Prostate gland (tissue), 2 donors: ENCODE measurements around the gene ZFP1. TPM values are rescaled to one million over a fixed set of nuclear protein-coding genes. Genes with fewer than 3 reads are reported as not detected.
A peak's percentile ranks its signal among the peaks of the same experiment; 100 is the strongest.

Experiments
- DNase-seq: peaks from one replicate; pipeline ENCODE4 v3.0.0-alpha.2; 2019; ENCODE audit warnings: low spot score
- H3K27ac ChIP-seq, 2 donors: fragments of 200-600 bp; sonication (generic); 2 replicates each; pipeline ENCODE4 v1.5.1; 2017 to 2019
- H3K27me3 ChIP-seq: fragments of 200-600 bp; sonication (generic); replicated peaks from 2 replicates; pipeline ENCODE4 v1.5.1; 2019; ENCODE audit not compliant: insufficient read depth
- H3K36me3 ChIP-seq, 2 donors: fragments of 200-600 bp; sonication (generic); 1 replicate in 1 of 2; 2 replicates in 1 of 2; pipeline versions ENCODE4 v1.5.1 to v1.8.1; 2017 to 2019
- H3K4me1 ChIP-seq: fragments of 200-600 bp; sonication (generic); replicated peaks from 2 replicates; pipeline ENCODE4 v1.5.1; 2019
- H3K4me3 ChIP-seq, 2 donors: fragments of 200-600 bp; sonication (generic); 2 replicates each; pipeline ENCODE4 v1.5.1; 2017 to 2019
- H3K9me3 ChIP-seq: fragments of 200-600 bp; sonication (generic); 2 replicates; pipeline ENCODE4 v1.5.1; 2017
- POLR2A ChIP-seq: fragments of 450-650 bp; IDR thresholded peaks from one replicate; pipeline ENCODE4 v1.6.1; 2016; ENCODE audit warnings: antibody characterized with exemption, mild to moderate bottlenecking
- POLR2AphosphoS5 ChIP-seq: sonication (generic); formaldehyde crosslinking; IDR thresholded peaks from one replicate; pipeline ENCODE4 v1.6.1; 2017; ENCODE audit warnings: antibody characterized with exemption
- WGBS: methylation state at CpG from one replicate; pipeline ENCODE4 v1.1.5; 2018; 5-methylcytosine and 5-hydroxymethylcytosine counted together
- intact Hi-C: fragments of 100-400 bp; cut with DNase I; formaldehyde crosslinking; loops from one replicate; pipeline ENCODE4 v1.14.2; 2022
- total RNA-seq, 2 donors: library from RNA; depleted of rRNA; stranded (reverse); fragments of >200 nt; gene quantifications; one replicate each; pipeline ENCODE4 v1.1.0, GENCODE V29; 2016
- TF ChIP-seq, protein P1 (sequence below), 4 experiments: fragments of 200-600 bp in 2 of 4; fragments of 450-650 bp in 2 of 4; sonication (generic) in 2 of 4; IDR thresholded peaks; 1 replicate in 3 of 4; 2 replicates in 1 of 4; pipeline ENCODE4 v1.5.1; 2016 to 2019; ENCODE audit warnings: antibody characterized with exemption in 4 of 4, mild to moderate bottlenecking in 2 of 4, moderate library complexity in 2 of 4

Gene ZFP1
- total RNA-seq = 10 to 100 TPM in 1 of 2 donors, 1 to 10 TPM in 1; 9.8 to 10.3 TPM

DNA sequence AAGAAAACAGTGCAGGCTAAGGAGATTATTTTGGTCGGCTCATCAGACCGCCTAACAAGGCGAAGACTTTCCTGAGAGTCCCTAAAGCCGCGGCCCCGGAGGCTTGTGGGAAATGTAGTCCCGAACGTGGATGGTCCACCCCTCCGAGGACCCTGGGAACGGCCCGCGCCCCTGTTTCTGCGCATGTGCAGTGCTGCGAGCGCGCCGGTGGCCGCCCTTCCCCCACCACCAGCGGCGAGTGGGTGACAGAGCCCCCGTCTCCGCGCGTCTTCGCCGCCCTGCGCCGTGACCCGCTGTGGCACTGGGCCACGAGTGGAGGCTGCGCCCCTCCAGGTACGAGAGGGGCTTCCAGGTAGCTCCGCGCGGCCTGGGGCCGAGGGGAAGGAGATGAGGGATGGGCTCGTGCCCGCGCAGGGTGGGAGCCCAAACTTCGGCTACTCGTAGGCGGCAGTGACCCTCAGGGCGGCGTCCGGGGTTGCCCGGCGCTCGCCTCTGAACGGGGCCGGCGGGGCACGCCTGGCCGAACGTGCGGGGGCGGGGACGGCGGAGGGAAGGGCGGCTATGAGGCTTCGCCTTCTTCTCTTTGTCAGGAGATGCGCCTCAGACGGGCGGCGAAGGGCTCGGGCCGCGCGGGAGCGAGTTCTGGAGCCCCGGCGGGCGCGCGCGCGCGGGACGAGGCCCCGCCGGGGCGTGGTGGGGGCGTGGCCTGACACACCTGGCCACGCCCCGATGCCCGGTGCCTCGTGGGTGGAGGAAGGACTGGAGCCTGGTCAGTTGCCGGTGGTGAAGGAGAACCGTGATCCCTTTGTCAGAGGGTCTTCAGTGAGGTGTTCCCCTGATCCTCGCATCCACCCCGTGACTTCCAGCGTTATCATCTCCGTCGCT lies at the start of gene ZFP1:
ZFP1 (plus strand) TSS at position 214 of the 885 bp plus-strand sequence. CDS start 4,428 bp downstream, outside the sequence.
- peak; percentile 92 for DNase-seq
- intact Hi-C loops = no loop called here
- Histone ChIP-seq H3K4me3 (peak within 1 kb of the TSS; percentile 99 to 100), H3K36me3 (no peaks in the 10 kb centered on the region), H3K27me3 (no peaks in the 10 kb centered on the region), H3K9me3 (no peaks in the 10 kb centered on the region), H3K4me1 (no peaks in the 10 kb centered on the region), H3K27ac (peak within 1 kb of the TSS; percentile 97 to 100)
- TF ChIP-seq POLR2A (peak; percentile 42), POLR2AphosphoS5 (peak; percentile 92)
- TF ChIP-seq, protein P1, sequence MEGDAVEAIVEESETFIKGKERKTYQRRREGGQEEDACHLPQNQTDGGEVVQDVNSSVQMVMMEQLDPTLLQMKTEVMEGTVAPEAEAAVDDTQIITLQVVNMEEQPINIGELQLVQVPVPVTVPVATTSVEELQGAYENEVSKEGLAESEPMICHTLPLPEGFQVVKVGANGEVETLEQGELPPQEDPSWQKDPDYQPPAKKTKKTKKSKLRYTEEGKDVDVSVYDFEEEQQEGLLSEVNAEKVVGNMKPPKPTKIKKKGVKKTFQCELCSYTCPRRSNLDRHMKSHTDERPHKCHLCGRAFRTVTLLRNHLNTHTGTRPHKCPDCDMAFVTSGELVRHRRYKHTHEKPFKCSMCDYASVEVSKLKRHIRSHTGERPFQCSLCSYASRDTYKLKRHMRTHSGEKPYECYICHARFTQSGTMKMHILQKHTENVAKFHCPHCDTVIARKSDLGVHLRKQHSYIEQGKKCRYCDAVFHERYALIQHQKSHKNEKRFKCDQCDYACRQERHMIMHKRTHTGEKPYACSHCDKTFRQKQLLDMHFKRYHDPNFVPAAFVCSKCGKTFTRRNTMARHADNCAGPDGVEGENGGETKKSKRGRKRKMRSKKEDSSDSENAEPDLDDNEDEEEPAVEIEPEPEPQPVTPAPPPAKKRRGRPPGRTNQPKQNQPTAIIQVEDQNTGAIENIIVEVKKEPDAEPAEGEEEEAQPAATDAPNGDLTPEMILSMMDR (IDR thresholded peaks at IDR 0.05) = peak in 2 of 4 experiments; percentile 23 to 24
- under 1% methylated on average over 75 of the region's 93 CpGs for WGBS

DNA sequence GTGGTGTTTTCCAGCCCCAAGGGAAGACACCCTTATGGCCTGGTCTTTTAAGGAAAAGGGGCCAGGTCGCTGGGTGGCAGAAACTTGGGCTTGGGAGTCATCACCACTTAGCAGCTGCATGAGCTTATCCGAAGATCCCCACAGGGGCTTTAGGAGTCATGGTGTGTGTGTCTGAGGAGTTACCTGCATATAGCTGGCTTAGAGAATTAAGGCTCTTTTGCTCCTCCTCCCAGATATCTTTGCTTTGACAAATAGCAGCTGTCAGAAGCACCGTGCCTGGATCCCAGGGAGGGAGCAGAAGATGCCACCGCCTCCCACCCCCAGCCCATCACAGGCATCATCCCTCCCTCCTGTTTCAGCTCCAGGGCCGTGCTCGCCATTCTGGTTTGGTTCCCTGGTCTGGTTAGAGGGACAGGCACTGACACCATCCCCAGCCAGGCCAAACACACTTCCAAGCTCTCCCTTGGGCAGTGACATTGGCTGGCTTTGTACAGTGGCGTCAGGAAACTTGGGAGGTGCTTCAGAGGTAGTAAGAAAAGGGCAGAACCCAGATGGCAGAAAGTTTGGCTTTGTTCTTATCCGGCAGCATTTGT lies 49.2 kb upstream of the ZFP1 start:
- H3K36me3 ChIP-seq = no peaks in the 10 kb centered on the region
- no peak for DNase-seq
- WGBS = 58% methylated on average over 8 of the region's 8 CpGs
- no peak overlapping the region for H3K27ac ChIP-seq
- TF ChIP-seq POLR2A (no peak), POLR2AphosphoS5 (no peak)
- TF ChIP-seq, protein P1 (IDR thresholded peaks at IDR 0.05) = no peak
- H3K27me3 ChIP-seq = no peaks in the 10 kb centered on the region
- H3K4me1 ChIP-seq = peaks cover 15% of the 10 kb centered on the region
- H3K4me3 ChIP-seq = no peak overlapping the region
- intact Hi-C loops = no loop called here
- no peaks in the 10 kb centered on the region for H3K9me3 ChIP-seq

DNA sequence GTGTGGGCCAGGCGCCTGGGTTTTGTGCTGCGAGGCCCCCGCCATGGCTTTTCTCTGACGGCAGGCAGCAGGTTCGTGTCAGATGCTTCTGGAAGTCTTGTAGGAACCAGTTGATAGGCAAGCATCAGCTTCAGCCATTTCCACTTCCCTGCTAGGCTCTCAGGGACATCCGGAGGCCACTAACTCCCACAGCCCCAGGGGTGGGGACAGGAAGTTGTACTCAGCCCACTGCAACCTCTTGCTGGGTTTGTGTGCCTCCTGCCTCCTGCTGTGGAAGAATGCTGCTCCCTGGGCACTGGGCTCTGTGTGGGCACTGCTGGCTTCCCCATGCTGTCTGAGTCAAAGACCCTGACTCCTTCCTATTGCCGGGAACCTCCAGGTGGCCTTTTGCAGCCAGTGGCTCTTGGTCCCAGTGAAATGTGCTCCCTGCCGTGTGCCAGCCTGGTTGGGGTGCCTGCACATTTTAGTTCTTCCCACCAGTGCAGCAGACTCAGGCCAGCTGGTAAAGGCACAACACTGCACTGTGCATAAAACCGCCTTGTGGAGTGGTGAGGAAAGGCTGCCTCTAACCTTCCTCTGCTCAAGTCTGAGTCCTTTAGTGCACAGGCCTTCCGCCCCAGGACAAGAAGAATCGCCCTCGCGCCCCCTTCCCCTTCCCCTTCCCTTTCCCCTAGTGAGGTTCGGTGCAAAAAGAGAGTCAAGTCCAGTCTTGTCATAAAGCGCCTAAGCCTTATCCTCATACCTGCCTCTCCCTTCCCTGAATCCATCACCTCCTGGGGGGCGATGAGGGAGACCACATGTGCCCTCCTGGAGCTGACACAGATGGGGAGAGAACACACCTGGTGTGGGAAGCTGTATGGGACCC lies 48.4 kb upstream of the ZFP1 start:
- no peaks in the 10 kb centered on the region for H3K9me3 ChIP-seq
- H3K4me3 ChIP-seq = no peak overlapping the region
- H3K27me3 ChIP-seq = no peaks in the 10 kb centered on the region
- intact Hi-C loops = loop anchor here (10.0 kb wide), 1 partner anchor 55 kb away; no protein-coding TSS in a partner anchor
- H3K4me1 ChIP-seq = peaks cover 15% of the 10 kb centered on the region
- no peak for DNase-seq
- no peak overlapping the region for H3K27ac ChIP-seq
- 60% methylated on average over 16 of the region's 16 CpGs for WGBS
- H3K36me3 ChIP-seq = no peaks in the 10 kb centered on the region
- TF ChIP-seq POLR2AphosphoS5 (no peak), POLR2A (no peak)
- TF ChIP-seq, protein P1 (IDR thresholded peaks at IDR 0.05) = no peak

DNA sequence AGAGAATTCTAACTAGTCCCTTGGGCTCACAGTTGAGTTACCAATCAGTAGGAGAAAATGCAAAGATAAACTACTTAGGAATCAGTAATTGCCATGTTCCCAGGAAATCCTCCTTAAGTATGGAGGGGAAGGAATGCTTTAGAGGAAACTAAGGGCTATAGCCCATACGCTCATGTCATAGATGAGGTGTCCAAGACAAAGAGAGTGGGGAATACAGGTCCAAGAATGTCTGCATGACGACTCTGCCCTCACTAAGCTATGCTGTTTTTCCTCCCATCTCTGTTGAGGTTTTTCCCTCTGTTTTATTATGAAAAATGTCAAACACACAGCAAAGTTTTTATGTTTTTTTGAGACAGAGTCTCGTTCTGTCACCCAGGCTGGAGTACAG lies 47.7 kb upstream of the ZFP1 start:
- intact Hi-C loops = loop anchor here (10.0 kb wide), 1 partner anchor 56 kb away; no protein-coding TSS in a partner anchor
- DNase-seq = no peak
- Histone ChIP-seq H3K4me3 (no peak overlapping the region), H3K9me3 (no peaks in the 10 kb centered on the region), H3K27me3 (no peaks in the 10 kb centered on the region), H3K27ac (no peak overlapping the region), H3K36me3 (no peaks in the 10 kb centered on the region), H3K4me1 (peaks cover 15% of the 10 kb centered on the region)
- WGBS = 88% methylated on average over 3 of the region's 3 CpGs
- TF ChIP-seq POLR2A (no peak), POLR2AphosphoS5 (no peak)
- TF ChIP-seq, protein P1 (IDR thresholded peaks at IDR 0.05) = no peak
